ENCODE results near the gene SKI. TPM values are rescaled to one million over a fixed set of nuclear protein-coding genes. Genes with fewer than 3 reads are reported as not detected.
"Not testable (repeated sequence)": the region's sequence is repeated elsewhere in the genome, so short reads cannot be mapped to it uniquely, and the experiment has no call there.

SKI gene
- total RNA-seq, 1 donor from 2014 or later, result 90.0 TPM

- Histone ChIP-seq H3K4me1 (peaks cover 89% of the 10 kb centered on the region), H3K27me3 (ENCODE audit: low read depth) (no peaks in the 10 kb centered on the region), H3K9me3 (no peaks in the 10 kb centered on the region), H3K4me3 (no peak overlapping the region), H3K27ac (peak overlapping the region; percentile 69), H3K36me3 (peaks cover 16% of the 10 kb centered on the region)
- ATAC-seq, result peak; percentile 85 to 86
- peak; percentile 96 for DNase-seq
- TF ChIP-seq CTCF (IDR thresholded peaks at IDR 0.05), result no peak
- intact Hi-C loops (cut with DNase I), result no loop called here
Measured at GRCh38 chr1:2240270-2241156, 12.4 kb downstream of the SKI start.

- H3K27me3 ChIP-seq (ENCODE audit: low read depth), result no peaks in the 10 kb centered on the region
- H3K36me3 ChIP-seq, result peaks cover 16% of the 10 kb centered on the region
- H3K9me3 ChIP-seq, result no peaks in the 10 kb centered on the region
- no peak for ATAC-seq
- H3K4me1 ChIP-seq, result peaks cover 89% of the 10 kb centered on the region
- TF ChIP-seq CTCF (IDR thresholded peaks at IDR 0.05), result no peak
- H3K27ac ChIP-seq, result no peak overlapping the region
- DNase-seq, result no peak
- intact Hi-C loops (cut with DNase I), result no loop called here
- no peak overlapping the region for H3K4me3 ChIP-seq
Measured at GRCh38 chr1:2241820-2242219, 13.7 kb downstream of the SKI start.

GRCh38 chr1:2242814-2243725 is 15.0 kb downstream of the SKI start:
- DNase-seq (peak; percentile 51), ATAC-seq (no peak)
- Histone ChIP-seq H3K4me1 (peaks cover 89% of the 10 kb centered on the region), H3K36me3 (peaks cover 16% of the 10 kb centered on the region), H3K9me3 (no peaks in the 10 kb centered on the region), H3K27me3 (ENCODE audit: low read depth) (no peaks in the 10 kb centered on the region), H3K27ac (no peak overlapping the region), H3K4me3 (no peak overlapping the region)
- intact Hi-C loops (cut with DNase I), result no loop called here
- TF ChIP-seq CTCF (IDR thresholded peaks at IDR 0.05), result no peak

- Histone ChIP-seq H3K4me1 (peaks cover 89% of the 10 kb centered on the region), H3K27ac (peak overlapping the region; percentile 61)
- H3K9me3 ChIP-seq; DNase-seq; intact Hi-C loops (cut with DNase I); H3K36me3 ChIP-seq; ATAC-seq; H3K27me3 ChIP-seq (ENCODE audit: low read depth); H3K4me3 ChIP-seq: not testable (repeated sequence)
Measured at GRCh38 chr1:2247045-2247394, 18.9 kb downstream of the SKI start.

GRCh38 chr1:2247760-2248126 is 19.6 kb downstream of the SKI start:
- Histone ChIP-seq H3K9me3 (no peaks in the 10 kb centered on the region), H3K4me1 (peaks cover 89% of the 10 kb centered on the region), H3K36me3 (no peaks in the 10 kb centered on the region), H3K4me3 (no peak overlapping the region), H3K27ac (peak overlapping the region; percentile 61), H3K27me3 (ENCODE audit: low read depth) (no peaks in the 10 kb centered on the region)
- intact Hi-C loops (cut with DNase I), result no loop called here
- peak; percentile 46 for DNase-seq
- TF ChIP-seq CTCF (IDR thresholded peaks at IDR 0.05), result no peak
- no peak for ATAC-seq

All from lower lobe of right lung (tissue), 2 donors.